HG03575 (cell line): ENCODE data around the gene KRT9.

Source experiments
- ATAC-seq: cut with Tn5 transposase; IDR thresholded peaks from one replicate; pipeline ENCODE4 v1.9.1; 2021; ENCODE audit not compliant: unreplicated experiment, insufficient number of reproducible peaks, low FRiP score; ENCODE audit errors: extremely low read depth

The KRT9 gene

GRCh38 chr17:41518789-41519449 is 52.9 kb downstream of the KRT9 start, which contains the start of gene KRT15:
Gene KRT15, minus strand, starts transcription at chr17:41518890. Its CDS starts 63 bp downstream, at chr17:41518827.
- no peak for ATAC-seq

DNA sequence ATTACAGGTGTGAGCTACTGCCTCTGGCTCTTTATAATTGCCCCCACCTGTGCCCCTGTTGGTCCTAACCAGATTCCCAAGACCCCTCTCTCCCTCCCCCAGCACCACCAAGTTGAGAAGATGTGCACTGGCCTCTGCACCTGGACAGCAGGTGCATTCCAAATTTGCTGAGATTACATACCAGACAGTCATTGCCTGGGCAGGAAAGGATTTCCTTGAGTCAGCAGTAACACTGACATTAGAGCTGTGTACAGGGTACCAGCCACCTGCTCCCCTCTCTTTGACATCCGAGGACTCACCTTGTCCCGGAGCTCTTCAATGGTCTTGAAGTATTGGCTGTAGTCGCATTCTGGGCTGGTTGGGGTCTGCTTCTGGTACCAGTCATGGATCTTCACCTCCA is 53.8 kb downstream of the KRT9 start:
- ATAC-seq: no peak

- ATAC-seq: no peak
Measured at GRCh38 chr17:41516830-41517283, 55.0 kb downstream of the KRT9 start.

- no peak for ATAC-seq
Measured at GRCh38 chr17:41516147-41516829, 55.6 kb downstream of the KRT9 start.
